Transverse colon (tissue), 4 donors: Measurements from ENCODE around the gene MADCAM1. TPM values are rescaled to one million over a fixed set of nuclear protein-coding genes. Genes with fewer than 3 reads are reported as not detected.

Experiments used
- DNase-seq: peaks from one replicate; pipeline ENCODE4 v3.0.0-alpha.2; 2019
- H3K27ac ChIP-seq, 4 donors: fragments of 200-600 bp; sonication (generic); 2 replicates each; pipeline ENCODE4 v1.5.1; 2016 to 2018; ENCODE audit warnings: inconsistent platforms in 4 of 4
- H3K27me3 ChIP-seq: fragments of 200-600 bp; sonication (generic); 2 replicates; pipeline ENCODE4 v1.5.1; 2017; ENCODE audit warnings: inconsistent platforms
- H3K36me3 ChIP-seq, 4 donors: fragments of 200-600 bp; sonication (generic); 2 replicates each; pipeline ENCODE4 v1.5.1; 2017 to 2019; ENCODE audit warnings: inconsistent platforms in 4 of 4
- H3K4me1 ChIP-seq, 4 donors: fragments of 200-600 bp; sonication (generic); 2 replicates each; pipeline ENCODE4 v1.5.1; 2017 to 2020; ENCODE audit warnings: inconsistent platforms in 4 of 4
- H3K4me3 ChIP-seq, 4 donors: fragments of 200-600 bp; sonication (generic); 1 replicate in 1 of 4; 2 replicates in 3 of 4; pipeline versions ENCODE4 v1.5.1 to v1.6.1; 2017 to 2019; ENCODE audit warnings: inconsistent platforms in 4 of 4
- H3K9me3 ChIP-seq, 2 donors: fragments of 200-600 bp; sonication (generic); 2 replicates each; pipeline ENCODE4 v1.5.1; 2017 to 2019; ENCODE audit warnings: inconsistent platforms in 2 of 2
- EP300 ChIP-seq: sonication (generic); formaldehyde crosslinking; IDR thresholded peaks from one replicate; pipeline ENCODE4 v1.6.1; 2017; ENCODE audit warnings: antibody characterized with exemption, low read depth
- POLR2A ChIP-seq: fragments of 450-650 bp; IDR thresholded peaks from one replicate; pipeline ENCODE4 v1.6.1; 2016; ENCODE audit warnings: antibody characterized with exemption, mild to moderate bottlenecking, moderate library complexity
- POLR2AphosphoS5 ChIP-seq, 3 donors: sonication (generic); formaldehyde crosslinking; IDR thresholded peaks; one replicate each; pipeline ENCODE4 v1.6.1; 2016; ENCODE audit warnings: antibody characterized with exemption in 3 of 3
- WGBS, 2 donors: methylation state at CpG; one replicate each; pipeline ENCODE4 v1.1.5; 2018; ENCODE audit warnings: low coverage in 1 of 2; 5-methylcytosine and 5-hydroxymethylcytosine counted together
- in situ Hi-C, 4 donors: fragments of 200-750 bp; cut with MboI; loops; one replicate each; pipeline versions ENCODE4 v1.15.0 to v1.15.1; 2017; ENCODE audit warnings: low sequenced_read_pairs in 3 of 4, low pct_ligation_motif_present in 1 of 4, low pct_unique_long_range_greater_than_20kb in 1 of 4
- intact Hi-C: fragments of 100-400 bp; cut with DNase I; formaldehyde crosslinking; loops from one replicate; pipeline ENCODE4 v1.15.1; 2023; ENCODE audit warnings: low total_unique reads
- total RNA-seq, 4 donors: library from RNA; depleted of rRNA; stranded (reverse); fragments of >200 nt; gene quantifications; one replicate each; pipeline ENCODE4 v1.1.0, GENCODE V29; 2016
- TF ChIP-seq, protein P1 (sequence below), 5 experiments: fragments of 200-600 bp in 3 of 5; fragments of 450-650 bp in 2 of 5; sonication (generic) in 3 of 5; IDR thresholded peaks; 1 replicate in 2 of 5; 2 replicates in 3 of 5; pipeline ENCODE4 v1.5.1; 2016 to 2017; ENCODE audit warnings: antibody characterized with exemption in 5 of 5, inconsistent platforms in 3 of 5, mild to moderate bottlenecking in 2 of 5, moderate library complexity in 1 of 5

The MADCAM1 gene
- total RNA-seq, 4 donors from 2014 or later: 0.68 to 6.7 (median 2.9) TPM

- DNase-seq: no peak
- Histone ChIP-seq H3K27ac (no peak overlapping the region), H3K36me3 (no peaks in the 10 kb centered on the region), H3K4me1 (peaks cover 0 to 4% (median 0%) of the 10 kb centered on the region in 4 donors), H3K4me3 (no peak overlapping the region), H3K27me3 (no peaks in the 10 kb centered on the region), H3K9me3 (no peaks in the 10 kb centered on the region)
- intact Hi-C loops (no loop called here), in situ Hi-C loops (no loop called here)
- WGBS, 2 donors: 91 to 98% methylated on average over 6 to 16 of the region's 16 CpGs
- TF ChIP-seq, protein P1, sequence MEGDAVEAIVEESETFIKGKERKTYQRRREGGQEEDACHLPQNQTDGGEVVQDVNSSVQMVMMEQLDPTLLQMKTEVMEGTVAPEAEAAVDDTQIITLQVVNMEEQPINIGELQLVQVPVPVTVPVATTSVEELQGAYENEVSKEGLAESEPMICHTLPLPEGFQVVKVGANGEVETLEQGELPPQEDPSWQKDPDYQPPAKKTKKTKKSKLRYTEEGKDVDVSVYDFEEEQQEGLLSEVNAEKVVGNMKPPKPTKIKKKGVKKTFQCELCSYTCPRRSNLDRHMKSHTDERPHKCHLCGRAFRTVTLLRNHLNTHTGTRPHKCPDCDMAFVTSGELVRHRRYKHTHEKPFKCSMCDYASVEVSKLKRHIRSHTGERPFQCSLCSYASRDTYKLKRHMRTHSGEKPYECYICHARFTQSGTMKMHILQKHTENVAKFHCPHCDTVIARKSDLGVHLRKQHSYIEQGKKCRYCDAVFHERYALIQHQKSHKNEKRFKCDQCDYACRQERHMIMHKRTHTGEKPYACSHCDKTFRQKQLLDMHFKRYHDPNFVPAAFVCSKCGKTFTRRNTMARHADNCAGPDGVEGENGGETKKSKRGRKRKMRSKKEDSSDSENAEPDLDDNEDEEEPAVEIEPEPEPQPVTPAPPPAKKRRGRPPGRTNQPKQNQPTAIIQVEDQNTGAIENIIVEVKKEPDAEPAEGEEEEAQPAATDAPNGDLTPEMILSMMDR (IDR thresholded peaks at IDR 0.05): no peak
- TF ChIP-seq POLR2A: no peak
- no peak for TF ChIP-seq POLR2AphosphoS5 (IDR thresholded peaks at IDR 0.05)
- TF ChIP-seq EP300: no peak
Observed at GRCh38 chr19:452829-453228, 43.5 kb upstream of the MADCAM1 start.

DNA sequence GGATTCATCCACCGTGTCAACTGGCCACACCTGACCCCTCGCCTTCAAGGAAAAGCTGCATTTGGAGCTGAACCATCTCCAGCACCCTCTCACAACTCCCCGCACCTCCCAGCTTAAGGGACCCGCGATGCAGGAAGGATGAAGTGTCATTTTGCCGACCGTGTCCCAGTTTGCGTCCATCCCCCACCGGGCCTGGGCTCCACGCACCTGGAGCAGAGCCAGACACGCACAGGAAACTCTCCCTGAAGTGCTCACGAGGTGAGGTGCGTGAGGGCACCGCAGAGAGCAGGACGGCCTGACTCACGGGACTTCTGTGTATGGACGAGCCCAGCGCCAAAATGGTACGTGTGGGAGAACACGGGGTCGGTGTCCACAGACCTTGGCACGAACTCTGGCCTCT is 42.7 kb upstream of the MADCAM1 start:
- Histone ChIP-seq H3K36me3 (no peaks in the 10 kb centered on the region), H3K27ac (no peak overlapping the region), H3K4me3 (no peak overlapping the region), H3K4me1 (no peaks in the 10 kb centered on the region), H3K27me3 (no peaks in the 10 kb centered on the region), H3K9me3 (no peaks in the 10 kb centered on the region)
- intact Hi-C loops (no loop called here), in situ Hi-C loops (no loop called here)
- TF ChIP-seq, protein P1 (IDR thresholded peaks at IDR 0.05): no peak
- TF ChIP-seq POLR2AphosphoS5 (IDR thresholded peaks at IDR 0.05): no peak
- no peak for TF ChIP-seq EP300
- no peak for TF ChIP-seq POLR2A
- WGBS, 2 donors: 89% methylated on average over 22 of the region's 22 CpGs; no CpG with 5 or more reads in 1 of the 2 donors
- no peak for DNase-seq

DNA sequence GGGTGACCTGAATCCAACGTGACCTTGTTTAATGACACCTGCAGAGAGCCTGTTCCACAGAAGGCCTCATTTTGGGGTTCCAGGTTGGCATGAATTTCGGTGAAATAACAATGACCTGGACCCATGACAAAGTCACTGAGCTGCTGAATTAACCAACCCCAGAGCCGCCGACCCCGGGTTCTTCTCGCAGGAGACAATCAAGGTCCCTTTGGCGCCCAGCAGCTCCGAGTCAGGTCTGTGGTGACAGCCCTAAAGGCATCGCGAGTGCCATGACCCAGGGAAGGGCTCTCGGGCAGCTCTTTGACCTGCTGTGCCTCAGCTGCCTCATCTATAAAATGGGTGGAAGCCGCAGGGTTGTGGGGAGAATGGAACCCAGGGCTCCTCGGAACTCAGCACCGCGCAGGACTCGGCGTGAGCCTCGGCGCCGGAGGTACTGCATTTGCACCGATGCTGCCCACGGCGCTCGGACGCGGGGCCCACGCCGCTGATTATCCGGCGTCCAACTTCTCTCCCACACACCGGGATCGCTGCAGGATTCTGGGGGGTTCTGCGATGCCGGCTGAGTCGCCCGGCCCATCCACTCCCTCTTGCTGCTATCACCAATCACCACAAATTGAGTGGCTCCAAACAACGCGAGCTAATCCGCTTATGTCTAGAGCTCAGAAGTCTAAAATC is 41.1 kb upstream of the MADCAM1 start:
- no peak for DNase-seq

GRCh38 chr19:455851-456546 is 40.3 kb upstream of the MADCAM1 start:
- no peaks in the 10 kb centered on the region for H3K36me3 ChIP-seq
- no peak overlapping the region for H3K27ac ChIP-seq
- TF ChIP-seq EP300 (no peak), POLR2AphosphoS5 (IDR thresholded peaks at IDR 0.05) (no peak), POLR2A (no peak)
- TF ChIP-seq, protein P1 (IDR thresholded peaks at IDR 0.05): no peak
- in situ Hi-C loops (no loop called here), intact Hi-C loops (no loop called here)
- H3K4me3 ChIP-seq: no peak overlapping the region
- no peaks in the 10 kb centered on the region for H3K9me3 ChIP-seq
- peaks cover 5 to 11% (median 6%) of the 10 kb centered on the region in 4 donors for H3K4me1 ChIP-seq
- 60 to 94% methylated on average over 1 to 31 of the region's 31 CpGs for WGBS, 2 donors
- peaks cover 7% of the 10 kb centered on the region for H3K27me3 ChIP-seq
- DNase-seq: no peak

More for the DNA sequence above, 41.1 kb upstream of the MADCAM1 start:
- Histone ChIP-seq H3K27me3 (peaks cover 4% of the 10 kb centered on the region), H3K27ac (no peak overlapping the region), H3K36me3 (no peaks in the 10 kb centered on the region), H3K4me3 (no peak overlapping the region), H3K9me3 (no peaks in the 10 kb centered on the region), H3K4me1 (peaks cover 5 to 8% (median 5%) of the 10 kb centered on the region in 4 donors)
- in situ Hi-C loops (no loop called here), intact Hi-C loops (no loop called here)
- 95 to 100% methylated on average over 7 to 39 of the region's 39 CpGs for WGBS, 2 donors
- TF ChIP-seq EP300: no peak
- TF ChIP-seq POLR2AphosphoS5 (IDR thresholded peaks at IDR 0.05): no peak
- TF ChIP-seq POLR2A: no peak
- TF ChIP-seq, protein P1 (IDR thresholded peaks at IDR 0.05): no peak
